22Rv1 (cell line): ENCODE results near the gene DDX25.

Experiments used
- CTCF ChIP-seq: fragments of 450-650 bp; IDR thresholded peaks from 2 replicates; pipeline ENCODE4 v1.5.1; 2017; ENCODE audit warnings: mild to moderate bottlenecking
- ZFX ChIP-seq: fragments of 450-650 bp; IDR thresholded peaks from 2 replicates; pipeline ENCODE4 v1.6.1; 2017; ENCODE audit warnings: antibody characterized with exemption, borderline replicate concordance

- no peak for TF ChIP-seq CTCF
- no peak for TF ChIP-seq ZFX
These were observed 46.7 kb downstream of the DDX25 start for GRCh38 chr11:125950696-125951651.
